ENCODE results near the gene PRDM10. TPM values are rescaled to one million over a fixed set of nuclear protein-coding genes. Genes with fewer than 3 reads are reported as not detected.

PRDM10 gene
- total RNA-seq, result 4.6 and 5.9 TPM in 2 replicates

GRCh38 chr11:130002352-130002845 is at the start of gene PRDM10:
TSS of gene PRDM10 (minus strand) at chr11:130002835. CDS start at chr11:129960964, 41,871 bp downstream.

GRCh38 chr11:129895126-129896041 is 107.3 kb downstream of the PRDM10 start, which contains the start of gene NFRKB:
TSS of gene NFRKB (minus strand) at chr11:129895578. CDS start at chr11:129892849, 2,729 bp downstream.

Other genes with a start within 250 kb of the PRDM10 start
- not detected in 2 replicates for gene TMEM45B, start 187.0 kb downstream of the PRDM10 start, total RNA-seq
- gene NFRKB, start 107.3 kb downstream of the PRDM10 start, total RNA-seq, result 16.8 and 17.8 TPM in 2 replicates
- gene APLP2, start 67.1 kb upstream of the PRDM10 start, total RNA-seq, result 184 and 210 TPM in 2 replicates
- under 0.01 and 0.17 TPM in 2 replicates for gene ST14, start 156.9 kb upstream of the PRDM10 start, total RNA-seq

Data from bronchus fibroblast of lung (primary cell).